Fibroblast of skin of abdomen (primary cell): ENCODE measurements around the gene GOLM1.
A peak's percentile ranks its signal among the peaks of the same experiment; 100 is the strongest.

Source experiments
- DNase-seq: peaks from one replicate; pipeline ENCODE4 v3.0.0-alpha.2; 2013

GOLM1 gene

DNA sequence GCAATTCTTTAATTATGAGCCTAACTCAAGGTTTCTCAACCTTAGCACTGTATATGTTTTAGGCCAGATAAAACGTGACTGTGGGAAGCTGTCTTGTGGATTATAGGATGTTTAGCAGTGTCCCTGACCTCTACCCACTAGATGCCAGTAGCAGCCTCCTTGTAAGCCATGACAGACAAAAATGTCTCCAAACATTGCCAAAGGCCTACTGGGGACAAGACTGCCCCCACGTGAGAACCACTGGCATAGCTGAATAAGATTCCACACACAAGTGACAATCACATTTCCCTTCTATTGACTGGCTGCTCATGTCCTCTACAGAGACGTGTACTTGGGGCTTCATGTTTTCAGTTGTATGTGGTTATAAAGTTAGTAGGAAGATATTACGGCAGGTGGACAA lies 55.4 kb downstream of the GOLM1 start:
- no peak for DNase-seq

GRCh38 chr9:86043586-86043985 lies 55.8 kb downstream of the GOLM1 start:
- DNase-seq, result no peak

- no peak for DNase-seq
These were observed 57.0 kb downstream of the GOLM1 start for GRCh38 chr9:86042199-86042978.

DNA sequence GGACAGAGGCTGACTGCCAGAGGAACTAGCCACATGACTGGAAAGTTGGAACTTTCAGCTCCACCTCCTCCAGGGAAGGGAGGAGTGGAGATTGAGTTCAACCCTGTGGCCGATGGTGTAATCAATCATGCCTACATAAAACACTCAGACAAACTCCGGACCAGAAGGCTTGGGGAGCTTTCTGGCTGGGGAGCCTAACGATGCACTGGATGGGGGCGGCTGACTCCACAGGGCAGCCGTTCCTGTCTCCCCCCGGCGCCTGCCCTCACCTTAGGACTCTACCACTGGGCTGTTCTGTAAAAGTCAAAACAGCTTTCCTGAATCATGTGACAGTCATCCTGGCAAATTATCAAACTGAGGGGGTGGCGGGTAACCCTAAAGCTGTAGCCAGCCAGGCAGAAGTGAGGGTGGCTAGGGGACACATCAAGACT lies 58.0 kb downstream of the GOLM1 start:
- peak; percentile 59 for DNase-seq

DNA sequence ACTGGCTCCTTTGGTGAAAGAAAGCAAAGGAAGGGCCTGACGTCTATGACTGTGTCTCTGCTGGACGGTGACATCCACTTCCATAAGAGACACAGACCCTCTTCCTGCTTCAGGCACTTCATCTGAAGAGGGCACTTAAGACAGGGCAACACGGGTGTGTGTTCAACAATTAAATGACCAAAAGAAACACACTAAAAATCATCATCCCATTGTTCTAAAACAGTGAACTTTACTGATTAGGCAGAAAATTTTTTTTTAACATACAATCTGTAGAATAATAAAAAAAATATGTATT lies 58.5 kb downstream of the GOLM1 start:
- no peak for DNase-seq

- peak; percentile 58 for DNase-seq
These were observed 59.1 kb downstream of the GOLM1 start for GRCh38 chr9:86039991-86040860.

GRCh38 chr9:86036555-86036954 lies 62.8 kb downstream of the GOLM1 start:
- DNase-seq, result no peak

GRCh38 chr9:86035827-86036440 lies 63.4 kb downstream of the GOLM1 start:
- DNase-seq, result no peak

DNA sequence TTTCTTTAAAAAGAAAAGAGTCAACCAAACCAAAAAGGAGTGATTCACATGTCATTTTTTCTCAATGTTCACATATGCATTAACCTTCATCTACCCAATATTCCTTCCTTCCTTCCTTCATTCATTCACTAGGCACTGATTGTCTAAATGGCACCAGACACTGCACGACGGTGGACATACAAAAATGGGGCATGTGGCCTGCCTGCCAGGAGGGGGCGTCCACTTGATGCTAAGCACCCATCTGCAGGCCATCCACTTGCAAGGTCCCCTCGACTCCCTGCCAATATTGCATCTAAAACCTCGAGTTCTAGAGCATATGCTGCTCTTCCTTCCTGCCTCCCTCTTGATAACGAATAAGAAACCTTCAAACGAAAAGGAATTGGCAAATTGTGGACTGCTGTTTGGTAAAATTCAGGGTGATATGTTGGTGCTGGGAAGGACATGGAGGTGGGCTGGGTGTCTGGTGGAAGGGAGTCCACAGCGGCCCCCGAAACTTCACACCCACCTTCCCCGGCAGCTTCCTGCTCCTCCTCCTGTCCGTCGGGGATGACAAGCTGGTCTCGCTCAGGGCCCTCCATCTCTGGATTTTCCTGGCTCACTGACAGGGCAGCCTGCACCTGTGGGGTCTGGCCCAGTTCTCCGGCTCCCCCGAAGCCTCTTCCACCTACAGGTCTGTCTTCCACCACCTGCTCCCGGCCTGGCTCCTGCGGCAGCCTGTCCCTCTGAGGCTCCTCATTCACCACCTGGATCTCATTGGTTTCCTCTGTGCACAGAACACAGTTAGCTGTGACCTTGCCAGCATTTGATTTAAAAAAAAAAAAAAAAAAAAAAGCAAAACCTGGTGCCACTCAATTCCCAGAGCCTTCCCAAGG lies 64.3 kb downstream of the GOLM1 start:
- peak; percentile 38 for DNase-seq

DNA sequence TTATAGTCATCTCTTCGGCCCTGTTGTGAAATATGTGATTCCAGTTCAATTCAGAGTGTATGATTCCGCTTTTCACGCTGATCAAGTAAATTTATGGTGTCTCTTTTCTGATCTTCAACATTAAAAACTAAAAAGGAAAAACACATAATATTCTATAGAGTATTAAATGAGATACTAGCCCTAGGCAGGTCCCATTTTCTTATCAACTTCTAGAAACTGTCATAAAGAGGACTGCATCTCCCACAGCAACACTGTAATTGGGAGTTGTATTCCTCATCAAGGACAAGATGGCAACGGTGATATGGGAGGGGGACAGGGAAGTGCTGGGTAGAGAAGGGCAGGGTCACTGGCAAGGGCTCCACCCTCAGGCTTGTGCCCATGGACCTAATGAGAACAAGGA lies 71.6 kb downstream of the GOLM1 start:
- no peak for DNase-seq

DNA sequence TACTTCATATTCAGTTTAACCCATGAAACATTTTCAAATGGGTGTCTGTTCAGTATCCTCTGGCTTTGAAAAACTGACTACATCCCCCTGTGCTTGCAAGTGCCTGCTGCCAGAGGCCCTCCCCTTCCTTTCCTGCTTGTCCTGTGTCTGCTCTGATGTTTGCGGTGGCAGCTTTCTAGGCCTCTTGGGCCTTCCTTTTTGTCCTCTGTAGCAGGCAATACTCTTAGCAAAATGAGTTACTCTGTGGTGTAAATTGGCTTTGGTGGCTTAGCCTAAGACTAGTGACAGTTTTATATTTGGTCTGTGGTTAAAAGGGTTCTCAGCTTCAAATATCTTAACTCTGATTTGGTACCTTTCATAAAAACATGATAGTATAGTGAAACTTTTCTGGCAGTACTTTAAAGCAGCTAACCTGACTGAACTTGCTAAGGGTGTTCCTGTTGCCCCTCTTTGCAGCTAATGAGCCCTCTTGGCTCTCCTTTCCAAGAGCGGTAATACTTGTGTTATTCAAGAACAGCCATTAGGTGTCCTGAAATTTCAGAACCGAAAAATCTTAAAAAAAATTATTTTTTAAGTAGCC lies 76.6 kb downstream of the GOLM1 start:
- no peak for DNase-seq

DNA sequence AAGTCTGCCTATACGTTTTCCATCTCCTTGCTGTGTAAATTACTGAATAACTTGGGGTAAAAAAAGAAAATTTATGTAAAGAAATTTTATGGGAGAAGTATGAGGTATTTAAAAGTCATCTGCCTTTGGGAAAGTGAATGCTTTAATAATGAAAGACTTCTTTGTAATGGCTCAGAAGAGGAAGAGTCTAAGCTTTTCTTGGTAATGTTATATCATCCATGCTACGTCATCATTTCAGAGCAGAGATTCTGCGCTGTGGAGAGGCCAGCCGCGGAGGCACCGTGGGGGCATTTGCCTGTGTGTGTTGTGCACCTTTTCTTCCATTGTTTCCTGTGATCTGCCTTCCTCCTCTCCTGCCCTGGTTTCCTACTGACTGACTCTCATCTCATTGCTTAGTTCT lies 78.2 kb downstream of the GOLM1 start:
- DNase-seq, result no peak

DNA sequence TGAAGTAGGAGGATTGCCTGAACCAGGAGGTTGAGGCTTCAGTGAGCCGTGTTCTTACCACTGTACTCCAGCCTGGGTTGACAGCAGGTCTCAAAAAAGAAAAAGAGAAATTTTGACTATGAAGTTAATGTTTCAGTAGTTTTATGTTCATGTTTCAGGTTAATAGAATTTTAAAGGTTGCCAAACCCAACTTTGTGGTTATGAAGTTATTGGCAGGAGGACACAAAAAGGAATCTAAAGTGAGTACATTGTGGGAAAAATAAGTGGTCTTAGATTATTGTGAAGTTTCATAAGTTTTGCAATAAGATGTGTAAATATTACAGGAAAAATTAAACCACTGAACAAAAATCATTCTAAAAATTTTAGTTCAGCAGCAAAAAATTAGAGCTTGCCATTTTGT lies 78.6 kb downstream of the GOLM1 start:
- DNase-seq, result peak; percentile 11

DNA sequence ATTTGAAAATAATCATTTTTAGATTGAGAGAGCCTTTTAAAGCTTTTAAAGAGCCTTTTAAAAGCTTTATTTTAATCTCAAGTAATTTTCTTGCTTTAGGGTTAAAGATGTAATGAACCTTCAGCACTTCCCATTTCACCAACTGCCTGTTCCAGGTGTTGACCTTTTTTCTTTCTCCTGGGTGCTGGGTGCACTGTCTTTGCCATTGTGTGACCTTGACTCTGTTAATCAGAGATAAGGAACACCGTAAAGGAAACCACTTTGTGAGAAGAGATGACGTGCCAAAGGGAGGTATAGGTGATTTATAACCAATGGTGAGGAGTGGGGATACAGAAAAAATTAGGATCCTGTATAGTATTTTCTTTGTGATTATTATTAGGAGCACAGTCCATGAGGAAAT lies 90.2 kb downstream of the GOLM1 start:
- DNase-seq, result no peak

DNA sequence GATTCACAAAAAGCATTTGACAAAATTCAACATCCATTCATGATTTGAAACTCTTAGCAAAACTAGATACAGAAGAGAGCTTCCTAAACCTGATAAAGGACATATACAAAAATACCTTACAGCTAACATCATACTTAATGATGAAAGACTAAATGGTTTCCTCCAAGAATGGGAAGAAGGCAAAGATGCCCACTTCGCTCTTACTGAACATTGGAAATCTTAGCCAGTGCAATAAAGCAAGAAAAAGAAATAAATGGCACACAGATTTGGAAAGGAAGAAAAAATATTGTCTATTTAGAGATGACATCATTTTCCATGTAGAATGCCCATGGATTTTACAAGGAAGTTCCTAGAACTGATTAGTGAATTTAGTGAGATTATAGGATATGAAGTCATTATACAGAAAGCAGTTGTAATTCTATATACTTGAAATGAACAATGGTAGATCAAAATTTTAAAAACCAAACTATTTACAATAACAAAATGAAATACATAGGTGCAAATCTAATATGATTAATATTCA lies 94.0 kb downstream of the GOLM1 start:
- DNase-seq, result no peak

DNA sequence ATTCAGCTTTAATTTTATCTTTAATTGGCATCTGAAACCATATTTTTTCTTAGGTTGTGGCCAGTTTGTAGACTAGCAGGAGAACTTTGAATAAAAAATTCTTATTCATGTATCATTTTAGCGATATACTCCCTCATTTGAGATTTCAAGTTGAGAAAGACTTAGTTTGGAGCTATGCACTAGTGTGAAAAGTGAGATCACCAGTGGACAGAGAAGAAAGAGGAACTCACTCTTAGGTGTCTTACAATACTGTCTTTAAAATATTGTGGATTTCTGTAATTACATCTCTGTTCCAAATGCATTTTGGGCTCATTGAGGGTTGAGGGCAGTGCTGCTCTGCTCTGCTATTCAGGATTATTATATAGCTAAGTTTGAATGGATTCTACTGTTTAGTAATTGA lies 103.8 kb downstream of the GOLM1 start:
- DNase-seq, result no peak

DNA sequence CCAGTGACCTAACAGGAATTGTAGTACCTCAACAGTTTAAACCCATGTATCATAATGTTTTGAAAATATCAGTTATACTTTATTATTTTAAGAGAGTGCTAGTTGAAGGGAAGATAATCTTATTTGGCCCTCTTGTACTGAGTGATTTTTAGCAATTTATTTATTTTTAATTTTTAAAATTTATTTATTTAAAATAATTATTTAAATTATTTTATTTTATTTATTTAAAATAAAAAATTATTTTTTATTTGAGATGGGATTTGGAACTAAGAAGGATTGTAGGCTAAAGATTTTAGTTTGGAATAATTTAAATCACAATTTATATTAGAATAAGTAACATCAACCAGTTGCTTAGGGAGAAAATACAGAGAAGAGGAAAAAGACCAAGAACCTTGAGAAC lies 104.3 kb downstream of the GOLM1 start:
- no peak for DNase-seq

- DNase-seq, result no peak
These were observed 105.2 kb downstream of the GOLM1 start for GRCh38 chr9:85994191-85994590.

DNA sequence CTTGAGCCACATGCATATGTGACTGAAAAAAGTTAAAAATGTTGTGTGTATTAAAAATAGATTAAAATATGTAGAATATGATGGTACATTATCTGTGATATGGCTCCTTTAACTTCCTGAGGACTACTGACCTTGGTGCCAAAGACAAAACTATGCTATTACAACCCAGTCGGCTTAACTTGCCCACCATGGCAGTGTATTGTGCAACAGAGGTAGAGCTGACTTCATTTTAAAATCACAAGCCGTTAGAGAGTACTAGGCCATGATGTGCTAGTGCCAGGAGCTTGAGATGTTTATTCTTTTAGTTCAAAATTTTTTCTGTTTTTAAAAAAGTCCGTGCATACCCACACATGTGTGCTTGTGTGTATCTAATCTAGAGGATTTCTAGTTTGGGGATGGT lies 112.1 kb downstream of the GOLM1 start:
- no peak for DNase-seq

DNA sequence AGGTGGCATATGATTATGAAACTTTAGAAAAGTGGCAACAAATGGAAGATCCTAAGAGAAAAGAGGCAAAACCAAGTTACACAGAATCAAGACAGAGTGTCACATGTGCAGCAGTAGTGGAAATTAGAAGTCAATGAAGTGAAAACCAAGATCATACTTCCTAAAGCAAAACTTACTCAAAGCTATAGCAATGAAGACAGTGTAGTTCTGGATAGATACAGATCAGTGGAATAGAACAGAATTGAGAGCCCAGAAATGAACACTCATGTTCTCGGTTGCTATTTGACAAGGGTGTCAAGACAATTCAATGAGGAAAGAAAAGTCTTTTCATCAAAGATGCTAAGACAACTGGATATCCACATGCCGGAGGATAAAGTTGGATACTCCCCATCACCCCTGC lies 114.9 kb downstream of the GOLM1 start:
- DNase-seq, result no peak

GRCh38 chr9:85981369-85981768 lies 118.0 kb downstream of the GOLM1 start:
- no peak for DNase-seq

DNA sequence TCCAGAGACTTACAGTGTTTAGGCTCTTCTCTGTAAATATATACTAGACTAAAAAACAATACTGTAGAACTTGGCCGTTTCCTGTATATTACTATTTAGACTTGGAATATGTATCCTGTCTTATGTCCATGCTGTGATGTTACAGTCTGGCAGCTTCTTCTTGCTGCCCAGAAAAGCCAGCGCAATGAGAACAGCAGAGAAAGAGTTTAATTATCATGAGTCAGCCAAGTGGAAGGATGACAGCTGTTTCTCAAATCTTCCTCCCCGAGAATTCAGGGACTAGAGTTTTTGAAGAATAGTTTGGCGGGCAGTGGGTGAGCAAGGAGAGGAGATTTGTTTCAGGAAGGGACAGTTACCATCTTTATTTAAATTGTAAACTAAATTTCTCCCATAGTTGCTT lies 120.9 kb downstream of the GOLM1 start:
- no peak for DNase-seq
